Epidermal melanocyte (primary cell): Measurements from ENCODE around the gene ATP7B.

Experiments used
- DNase-seq: peaks from one replicate; pipeline ENCODE4 v3.0.0; 2011; ENCODE audit warnings: low spot score; ENCODE audit not compliant: insufficient read length

ATP7B gene

DNA sequence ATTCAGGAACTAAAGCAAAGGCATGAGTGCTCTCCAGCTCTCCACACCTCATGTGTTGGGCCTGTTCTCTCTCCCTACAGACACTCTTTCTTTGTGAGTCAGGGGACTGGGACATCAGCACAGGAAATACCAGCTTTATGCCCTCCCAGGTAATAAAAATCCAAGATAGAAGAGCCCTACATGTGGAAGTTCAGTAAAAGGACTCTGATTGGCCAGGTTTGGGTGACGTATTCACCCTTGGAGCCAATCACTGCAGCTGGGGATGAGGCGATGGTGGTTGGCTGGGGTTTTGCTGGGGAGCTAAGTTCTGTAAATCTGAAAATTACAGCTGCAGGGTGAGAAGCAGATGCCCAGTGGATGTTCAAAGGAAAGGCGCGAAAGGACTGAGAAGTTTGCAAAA, 117.0 kb downstream of the ATP7B start:
- no peak for DNase-seq

DNA sequence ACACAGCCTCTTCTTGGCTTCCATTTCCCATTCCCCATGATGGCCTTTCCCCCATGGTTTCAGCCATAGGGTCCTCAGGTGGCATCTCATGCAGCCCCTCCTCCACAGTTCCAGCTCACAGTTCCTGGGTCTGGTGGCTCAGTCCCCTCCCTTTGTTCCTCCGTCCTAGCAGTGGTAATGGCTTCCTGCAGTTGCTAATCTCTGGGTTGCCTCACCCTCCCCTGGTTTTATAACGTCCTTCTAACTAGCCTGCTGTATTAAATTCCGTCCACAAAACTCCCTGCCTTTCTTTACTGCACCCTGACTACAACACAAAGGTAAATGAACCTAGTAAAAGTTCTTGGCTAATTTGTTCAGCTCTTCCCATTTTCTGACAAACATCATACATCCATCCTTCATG, 118.6 kb downstream of the ATP7B start:
- no peak for DNase-seq

DNA sequence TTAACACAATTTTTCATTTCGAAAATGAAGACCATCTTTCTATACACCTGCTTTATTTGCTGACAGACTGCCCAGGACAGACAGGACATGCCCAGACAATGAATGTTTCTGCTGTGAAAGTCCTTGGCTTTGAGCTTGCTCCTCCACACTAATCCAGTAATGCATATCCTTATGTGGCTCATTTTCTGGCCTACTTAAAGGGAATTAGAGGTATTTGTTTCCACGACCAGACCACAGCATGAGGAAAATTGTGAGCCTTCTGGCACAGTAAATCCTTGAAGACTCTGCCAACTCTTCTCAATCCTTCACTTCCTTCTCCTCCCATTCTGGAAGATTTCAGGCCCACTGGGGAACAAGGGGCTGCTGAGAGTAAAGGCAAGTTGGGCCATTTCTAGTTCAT, 123.8 kb downstream of the ATP7B start:
- no peak for DNase-seq

DNA sequence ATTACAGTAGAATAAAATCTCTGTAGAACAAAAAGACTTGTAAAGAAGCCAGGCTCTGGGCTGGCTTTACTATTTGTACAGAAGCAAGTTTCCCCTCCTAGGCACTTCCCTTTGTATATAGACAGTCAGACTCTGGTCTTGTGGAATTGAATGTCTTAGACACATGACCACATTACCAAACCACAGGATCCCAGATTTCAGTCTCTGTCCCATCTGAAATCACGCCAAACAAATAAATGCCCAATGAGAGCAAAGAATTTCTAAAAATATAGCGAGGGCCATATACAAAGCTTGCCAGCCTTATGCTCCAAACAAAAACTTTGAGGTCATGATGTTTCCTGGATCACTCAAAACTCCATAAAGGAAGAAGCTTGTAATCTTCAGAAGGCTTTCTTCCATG, 125.6 kb downstream of the ATP7B start:
- no peak for DNase-seq

DNA sequence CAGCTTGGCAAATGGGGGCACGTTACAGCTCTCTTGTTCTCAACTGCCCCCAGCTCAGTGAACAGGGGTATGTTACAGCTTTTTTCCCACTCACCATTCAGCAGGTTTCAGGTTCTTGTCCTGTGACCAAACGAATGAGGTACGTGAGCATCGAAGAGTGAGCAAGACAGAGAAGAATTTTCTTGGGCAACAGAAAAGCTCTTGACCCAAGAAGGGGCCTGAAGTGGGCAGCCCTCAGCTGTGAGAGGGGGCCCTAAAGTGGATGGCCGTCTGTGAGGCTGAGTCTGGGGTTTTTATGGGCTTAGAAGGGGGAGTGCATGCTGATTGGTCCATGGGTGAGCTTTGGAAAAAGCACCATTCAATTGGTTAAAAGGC, 128.0 kb downstream of the ATP7B start:
- DNase-seq = no peak
